Measurements from ENCODE around the gene ZBTB38. TPM values are rescaled to one million over a fixed set of nuclear protein-coding genes. Genes with fewer than 3 reads are reported as not detected.

ZBTB38 gene
- total RNA-seq, 1 experiment from 2014 or later: 21.8 TPM

DNA sequence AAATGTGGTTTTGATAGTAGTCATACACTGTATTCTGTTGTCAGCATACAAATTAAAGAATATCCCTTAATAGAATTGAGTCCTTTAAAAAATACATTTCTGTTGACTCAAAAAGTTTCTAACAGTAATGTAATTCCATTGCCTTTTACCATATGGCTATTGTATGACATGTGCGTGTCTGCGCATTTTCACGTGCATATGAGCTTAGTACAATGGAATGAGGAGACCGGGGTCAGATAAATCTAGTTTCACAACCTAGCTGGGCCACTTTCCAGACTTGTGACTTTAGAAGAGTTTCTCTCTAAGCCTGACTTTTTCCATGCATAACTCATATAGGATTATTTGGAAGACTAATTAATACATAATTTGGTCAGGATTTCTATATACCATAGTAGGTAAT, 38.7 kb downstream of the ZBTB38 start:
- ChIA-PET CTCF (interaction anchor here (0.6 kb wide), 1 partner anchor 98 kb away, joined by 3 read pairs; no protein-coding TSS in a partner anchor), POLR2A (ENCODE audit: unreplicated experiment) (no interaction called here)
- Histone ChIP-seq H3K27ac (no peak overlapping the region), H3F3A (ENCODE audit: insufficient read depth, low read depth) (peaks cover 46% of the 10 kb centered on the region), H4K20me1 (ENCODE audit: insufficient read depth) (no peaks in the 10 kb centered on the region), H3K4me1 (replicated peaks; ENCODE audit: insufficient read depth) (peaks cover 39% of the 10 kb centered on the region), H3K79me2 (ENCODE audit: low read depth) (no peaks in the 10 kb centered on the region), H2AFZ (no peak overlapping the region), H3K36me3 (ENCODE audit: low read depth) (no peaks in the 10 kb centered on the region), H3K4me2 (no peak overlapping the region), H3K9me3 (ENCODE audit: insufficient read depth, low read depth) (no peaks in the 10 kb centered on the region; the same call in 1 of the 2 replicates), H3K4me3 (no peak overlapping the region), H3K27me3 (ENCODE audit: insufficient read depth, low read depth) (0 out of 2 replicates have a peak, but pooled peaks cover 5% of the 10 kb centered on the region), H3K9me2 (ENCODE audit: insufficient read depth) (no peaks in the 10 kb centered on the region)
- TF ChIP-seq, protein P1, sequence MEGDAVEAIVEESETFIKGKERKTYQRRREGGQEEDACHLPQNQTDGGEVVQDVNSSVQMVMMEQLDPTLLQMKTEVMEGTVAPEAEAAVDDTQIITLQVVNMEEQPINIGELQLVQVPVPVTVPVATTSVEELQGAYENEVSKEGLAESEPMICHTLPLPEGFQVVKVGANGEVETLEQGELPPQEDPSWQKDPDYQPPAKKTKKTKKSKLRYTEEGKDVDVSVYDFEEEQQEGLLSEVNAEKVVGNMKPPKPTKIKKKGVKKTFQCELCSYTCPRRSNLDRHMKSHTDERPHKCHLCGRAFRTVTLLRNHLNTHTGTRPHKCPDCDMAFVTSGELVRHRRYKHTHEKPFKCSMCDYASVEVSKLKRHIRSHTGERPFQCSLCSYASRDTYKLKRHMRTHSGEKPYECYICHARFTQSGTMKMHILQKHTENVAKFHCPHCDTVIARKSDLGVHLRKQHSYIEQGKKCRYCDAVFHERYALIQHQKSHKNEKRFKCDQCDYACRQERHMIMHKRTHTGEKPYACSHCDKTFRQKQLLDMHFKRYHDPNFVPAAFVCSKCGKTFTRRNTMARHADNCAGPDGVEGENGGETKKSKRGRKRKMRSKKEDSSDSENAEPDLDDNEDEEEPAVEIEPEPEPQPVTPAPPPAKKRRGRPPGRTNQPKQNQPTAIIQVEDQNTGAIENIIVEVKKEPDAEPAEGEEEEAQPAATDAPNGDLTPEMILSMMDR (conservative IDR thresholded peaks at IDR 0.05): no peak
- no peak for TF ChIP-seq EZH2 (IDR thresholded peaks at IDR 0.05; ENCODE audit: low read depth)
- DNase-seq: no peak
- BruUV-seq (replicated peaks): no TSS peak
- intact Hi-C loops (cut with micrococcal nuclease; ENCODE audit: unreplicated experiment): no loop called here

DNA sequence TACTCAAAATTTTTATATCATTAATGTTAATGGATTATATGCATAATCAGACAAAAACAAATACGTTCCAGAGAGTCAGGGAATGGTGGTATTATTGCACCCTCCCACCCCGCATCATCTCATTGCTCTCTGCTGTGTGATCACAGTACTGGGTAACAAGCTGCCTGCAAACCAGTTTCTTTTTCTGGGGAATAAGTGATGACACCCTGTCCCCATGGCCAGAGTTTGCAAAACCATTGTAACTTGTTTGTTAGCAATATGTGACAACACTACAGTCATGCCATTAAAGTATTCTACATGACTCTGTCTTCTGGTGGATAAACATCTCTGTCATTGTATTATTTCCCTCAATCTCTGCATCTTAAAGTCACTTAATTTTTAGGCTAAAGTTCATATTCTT, 39.5 kb downstream of the ZBTB38 start:
- no peaks in the 10 kb centered on the region for H3K9me2 ChIP-seq (ENCODE audit: insufficient read depth)
- 0 out of 2 replicates have a peak, but pooled peaks cover 5% of the 10 kb centered on the region for H3K27me3 ChIP-seq (ENCODE audit: insufficient read depth, low read depth)
- BruUV-seq (replicated peaks): no TSS peak
- intact Hi-C loops (cut with micrococcal nuclease; ENCODE audit: unreplicated experiment): no loop called here
- no peak overlapping the region for H2AFZ ChIP-seq
- no peaks in the 10 kb centered on the region for H3K79me2 ChIP-seq (ENCODE audit: low read depth)
- no peak for TF ChIP-seq EZH2 (IDR thresholded peaks at IDR 0.05; ENCODE audit: low read depth)
- TF ChIP-seq, protein P1 (conservative IDR thresholded peaks at IDR 0.05): no peak
- H3K9me3 ChIP-seq (ENCODE audit: insufficient read depth, low read depth): no peaks in the 10 kb centered on the region; the same call in 1 of the 2 replicates
- no peak overlapping the region for H3K27ac ChIP-seq
- no peak overlapping the region for H3K4me3 ChIP-seq
- POLR2A ChIA-PET (ENCODE audit: unreplicated experiment): no interaction called here
- no peaks in the 10 kb centered on the region for H3K36me3 ChIP-seq (ENCODE audit: low read depth)
- DNase-seq: no peak
- H4K20me1 ChIP-seq (ENCODE audit: insufficient read depth): no peaks in the 10 kb centered on the region
- H3K4me1 ChIP-seq (replicated peaks; ENCODE audit: insufficient read depth): peaks cover 47% of the 10 kb centered on the region
- H3F3A ChIP-seq (ENCODE audit: insufficient read depth, low read depth): peaks cover 46% of the 10 kb centered on the region
- CTCF ChIA-PET: no interaction called here
- H3K4me2 ChIP-seq: no peak overlapping the region

DNA sequence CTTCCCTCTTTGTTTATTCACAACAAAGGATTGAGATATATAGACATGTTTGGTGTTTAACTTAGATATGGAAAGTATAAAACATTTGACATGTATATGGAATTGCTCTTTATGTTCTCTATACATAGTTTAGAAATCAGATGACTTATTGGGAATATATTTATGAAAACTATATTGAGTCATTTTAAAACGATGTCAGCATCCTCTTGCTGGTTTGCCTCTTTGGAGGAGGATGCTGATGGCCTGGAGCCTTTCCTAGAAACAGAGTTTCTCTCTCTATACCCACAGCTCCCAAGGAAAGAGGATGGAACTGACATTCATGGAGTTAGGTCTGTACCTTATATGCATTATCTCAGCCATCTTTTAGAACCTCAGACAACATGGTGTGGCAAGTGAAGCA, 40.3 kb downstream of the ZBTB38 start:
- H3K4me1 ChIP-seq (replicated peaks; ENCODE audit: insufficient read depth): peaks cover 49% of the 10 kb centered on the region
- H3K27ac ChIP-seq: no peak overlapping the region
- H2AFZ ChIP-seq: no peak overlapping the region
- no peaks in the 10 kb centered on the region for H3K27me3 ChIP-seq (ENCODE audit: insufficient read depth, low read depth)
- no peaks in the 10 kb centered on the region for H3K79me2 ChIP-seq (ENCODE audit: low read depth)
- no peak for TF ChIP-seq EZH2 (IDR thresholded peaks at IDR 0.05; ENCODE audit: low read depth)
- TF ChIP-seq, protein P1 (conservative IDR thresholded peaks at IDR 0.05): no peak
- H3K4me2 ChIP-seq: no peak overlapping the region
- intact Hi-C loops (cut with micrococcal nuclease; ENCODE audit: unreplicated experiment): no loop called here
- BruUV-seq (replicated peaks): no TSS peak
- peaks cover 38% of the 10 kb centered on the region for H3F3A ChIP-seq (ENCODE audit: insufficient read depth, low read depth)
- H3K9me3 ChIP-seq (ENCODE audit: insufficient read depth, low read depth): no peaks in the 10 kb centered on the region; the same call in 1 of the 2 replicates
- H4K20me1 ChIP-seq (ENCODE audit: insufficient read depth): no peaks in the 10 kb centered on the region
- ChIA-PET POLR2A (ENCODE audit: unreplicated experiment) (no interaction called here), CTCF (no interaction called here)
- H3K4me3 ChIP-seq: no peak overlapping the region
- no peaks in the 10 kb centered on the region for H3K36me3 ChIP-seq (ENCODE audit: low read depth)
- DNase-seq: no peak
- H3K9me2 ChIP-seq (ENCODE audit: insufficient read depth): no peaks in the 10 kb centered on the region
